Endothelial cell of umbilical vein (primary cell): Measurements from ENCODE around the gene C12orf76. TPM values are rescaled to one million over a fixed set of nuclear protein-coding genes. Genes with fewer than 3 reads are reported as not detected.
A peak's percentile ranks its signal among the peaks of the same experiment; 100 is the strongest.

Source experiments
- BruUV-seq: library from RNA; stranded (reverse); fragments of 400-500 nt; replicated peaks from 2 replicates; lab custom pipeline; 2021; lab: Mats Ljungman, UMichigan
- CTCF ChIA-PET: fragments of 300-600, 350-600 bp; sonication (Branson Sonifier 250); formaldehyde crosslinking; loops from one replicate; lab custom pipeline; 2021; ENCODE audit warnings: antibody characterized with exemption, inconsistent platforms; lab: Charles Lee
- POLR2A ChIA-PET: fragments of 300-600, 350-600 bp; sonication (Branson Sonifier 250); formaldehyde crosslinking; loops from one replicate; lab custom pipeline; 2021; ENCODE audit warnings: antibody characterized with exemption, inconsistent platforms; lab: Charles Lee
- DNase-seq: peaks from one replicate; pipeline ENCODE4 v3.0.0-alpha.2; 2011; ENCODE audit warnings: low read depth, low spot score
- FAIRE-seq: peaks from 2 replicates; lab custom pipeline; 2011; peaks lifted over from hg19 to GRCh38; lab: Jason Lieb, UNC
- H2AFZ ChIP-seq: 2 replicates; pipeline ENCODE4 v1.6.0; 2012; ENCODE audit warnings: low read depth, low read length, control low read depth, inconsistent platforms
- H3K27ac ChIP-seq: 2 replicates; pipeline ENCODE4 v1.5.1; 2011; ENCODE audit warnings: low read depth, mild to moderate bottlenecking, control low read depth, low read length, moderate library complexity; ENCODE audit not compliant: insufficient read depth
- H3K27me3 ChIP-seq, 2 experiments: 2 replicates each; pipeline versions ENCODE4 v1.6.0 to v1.6.1; 2011; ENCODE audit warnings: low read length in 2 of 2, mixed read lengths in 1 of 2; ENCODE audit not compliant: control insufficient read depth in 2 of 2, insufficient read depth in 2 of 2
- H3K36me3 ChIP-seq, 2 experiments: 2 replicates in 1 of 2; 3 replicates in 1 of 2; pipeline ENCODE4 v1.5.1; 2011; ENCODE audit warnings: low read length in 2 of 2, mild to moderate bottlenecking in 1 of 2, moderate library complexity in 1 of 2; ENCODE audit not compliant: control insufficient read depth in 2 of 2, insufficient read depth in 2 of 2; ENCODE audit errors: extremely low read depth in 1 of 2
- H3K4me1 ChIP-seq: 3 replicates; pipeline ENCODE4 v1.5.1; 2011; ENCODE audit warnings: mild to moderate bottlenecking, low read length; ENCODE audit not compliant: control insufficient read depth, insufficient read depth; ENCODE audit errors: extremely low read depth
- H3K4me2 ChIP-seq: 2 replicates; pipeline ENCODE4 v1.6.1; 2011; ENCODE audit warnings: low read length, control low read depth, mixed read lengths; ENCODE audit not compliant: insufficient read depth
- H3K4me3 ChIP-seq, 3 experiments: fragments of 200-600 bp in 1 of 3; sonication (generic), shearing (Covaris generic) in 1 of 3; replicated peaks in 1 of 3; 2 replicates each; pipeline ENCODE4 v1.5.1; 2011 to 2016; ENCODE audit warnings: control low read depth in 3 of 3, low read length in 3 of 3, mild to moderate bottlenecking in 2 of 3, inconsistent platforms in 1 of 3, low read depth in 1 of 3, moderate library complexity in 1 of 3; ENCODE audit not compliant: insufficient read depth in 1 of 3
- H3K79me2 ChIP-seq: 2 replicates; pipeline ENCODE4 v1.6.0; 2012; ENCODE audit warnings: low read length, inconsistent platforms; ENCODE audit not compliant: control insufficient read depth, insufficient read depth
- H3K9ac ChIP-seq: replicated peaks from 2 replicates; pipeline ENCODE3; 2011; ENCODE audit warnings: low read length, control low read depth; ENCODE audit not compliant: insufficient read depth; ENCODE audit errors: extremely low read depth
- H3K9me1 ChIP-seq: replicated peaks from 3 replicates; pipeline ENCODE4 v1.6.0; 2011; ENCODE audit warnings: mild to moderate bottlenecking, low read length; ENCODE audit not compliant: control insufficient read depth, insufficient read depth; ENCODE audit errors: extremely low read depth
- H3K9me3 ChIP-seq: replicated peaks from 2 replicates; pipeline ENCODE4 v1.5.1; 2012; ENCODE audit warnings: low read length, inconsistent platforms; ENCODE audit not compliant: control insufficient read depth, insufficient read depth
- H4K20me1 ChIP-seq: replicated peaks from 2 replicates; pipeline ENCODE3; 2011; ENCODE audit warnings: mild to moderate bottlenecking, low read length; ENCODE audit not compliant: control insufficient read depth, insufficient read depth; ENCODE audit errors: extremely low read depth
- CTCF ChIP-seq, 2 donors: IDR thresholded peaks; 1 replicate in 1 of 2; 2 replicates in 1 of 2; pipeline ENCODE4 v1.5.1; 2011; ENCODE audit warnings: low read length in 2 of 2, mild to moderate bottlenecking in 2 of 2, moderate library complexity in 2 of 2, control low read depth in 1 of 2, inconsistent platforms in 1 of 2, low read depth in 1 of 2; ENCODE audit not compliant: insufficient read depth in 1 of 2; ENCODE audit errors: extremely low read depth in 1 of 2
- EZH2 ChIP-seq: IDR thresholded peaks from 2 replicates; pipeline ENCODE4 v1.6.1; 2012; ENCODE audit warnings: borderline replicate concordance, low read depth, mild to moderate bottlenecking, moderate library complexity, low read length, inconsistent platforms; ENCODE audit not compliant: severe bottlenecking
- FOS ChIP-seq: IDR thresholded peaks from 2 replicates; pipeline ENCODE4 v1.6.1; 2011; ENCODE audit warnings: mild to moderate bottlenecking, low read length, moderate library complexity, borderline replicate concordance; ENCODE audit not compliant: insufficient read depth
- GATA2 ChIP-seq: IDR thresholded peaks from 2 replicates; pipeline ENCODE4 v1.7.0; 2011; ENCODE audit warnings: low read depth, mild to moderate bottlenecking, moderate library complexity, mixed read lengths, low read length; ENCODE audit not compliant: insufficient read length, insufficient read depth
- JUN ChIP-seq: IDR thresholded peaks from 2 replicates; pipeline ENCODE4 v1.6.1; 2011; ENCODE audit warnings: borderline replicate concordance, low read depth; ENCODE audit not compliant: insufficient read length, insufficient read depth
- MAX ChIP-seq: IDR thresholded peaks from 2 replicates; pipeline ENCODE4 v1.6.1; 2011; ENCODE audit not compliant: insufficient read depth, insufficient read length
- MYC ChIP-seq: IDR thresholded peaks from one replicate; pipeline ENCODE4 v1.6.1; 2011; ENCODE audit warnings: mild to moderate bottlenecking, low read depth, low read length
- POLR2A ChIP-seq: IDR thresholded peaks from 2 replicates; pipeline ENCODE4 v1.6.1; 2012; ENCODE audit warnings: low read depth, mild to moderate bottlenecking, control low read depth, low read length
- POLR2AphosphoS5 ChIP-seq: IDR thresholded peaks from 2 replicates; pipeline ENCODE4 v1.6.1; 2012; ENCODE audit warnings: low read depth, mild to moderate bottlenecking, control low read depth, low read length, moderate library complexity; ENCODE audit not compliant: insufficient read depth
- dilution Hi-C: fragments of 300-500 bp; cut with MboI; formaldehyde crosslinking; loops from one replicate; pipeline ENCODE4 v1.15.0; 2019; ENCODE audit warnings: low sequenced_read_pairs; ENCODE audit not compliant: extremely low pct_ligation_motif_present
- intact Hi-C: fragments of 100-400 bp; cut with micrococcal nuclease; formaldehyde crosslinking; loops from one replicate; pipeline ENCODE4 v1.10.0; 2022
- polyA plus RNA-seq, 4 experiments: library from polyadenylated mRNA; depleted of rRNA in 3 of 4; stranded (reverse) in 3 of 4; unstranded in 1 of 4; fragments of >200 nt; gene quantifications; 2 replicates each; pipeline versions ENCODE4 v1.2.1 to v1.2.3, GENCODE V29; 2011 to 2012; ENCODE audit warnings: missing spikeins in 1 of 4
- total RNA-seq: library from RNA; stranded (reverse); gene quantifications from 2 replicates; pipeline ENCODE4 v1.2.3, GENCODE V29; 2021

The C12orf76 gene
- total and polyA plus RNA-seq, 2 donors (not counting 3 experiments of a cell fraction or from before 2014, with no cell fraction given), result 13.4 to 17.1 TPM

- intact Hi-C loops, result loop anchor here (5.0 kb wide), 1 partner anchor 51 kb away; no protein-coding TSS in a partner anchor
- BruUV-seq, result no TSS peak
- FAIRE-seq (no peak), DNase-seq (peak; percentile 11)
- Histone ChIP-seq H3K9ac (peak overlapping the region; percentile 98), H3K79me2 (peaks cover 28% of the 10 kb centered on the region), H3K9me3 (no peaks in the 10 kb centered on the region), H3K4me2 (peak overlapping the region; percentile 89), H4K20me1 (no peaks in the 10 kb centered on the region), H3K4me3 (peak overlapping the region in 2 of 3 experiments; percentile 64 to 65), H3K4me1 (peaks cover 34% of the 10 kb centered on the region), H3K9me1 (no peaks in the 10 kb centered on the region), H3K27ac (no peak overlapping the region), H3K27me3 (no peaks in the 10 kb centered on the region), H2AFZ (peak overlapping the region; percentile 99), H3K36me3 (no peaks in the 10 kb centered on the region)
- dilution Hi-C loops, result no loop called here
- ChIA-PET POLR2A (no interaction called here), CTCF (interaction anchor here (0.5 kb wide), 1 partner anchor 20 kb away, joined by 3 read pairs; no protein-coding TSS in a partner anchor)
- no peak for TF ChIP-seq POLR2A
- TF ChIP-seq MAX, result no peak
- TF ChIP-seq EZH2, result no peak
Observed at GRCh38 chr12:109998241-109998903, 50.0 kb downstream of the C12orf76 start.

GRCh38 chr12:109997393-109997792, 50.9 kb downstream of the C12orf76 start:
- FAIRE-seq, result no peak
- Histone ChIP-seq H2AFZ (no peak overlapping the region), H3K36me3 (no peaks in the 10 kb centered on the region), H3K9me1 (no peaks in the 10 kb centered on the region), H3K4me2 (no peak overlapping the region), H3K27ac (no peak overlapping the region), H4K20me1 (no peaks in the 10 kb centered on the region), H3K4me1 (peaks cover 37% of the 10 kb centered on the region), H3K79me2 (peaks cover 37% of the 10 kb centered on the region), H3K9ac (no peak overlapping the region), H3K4me3 (no peak overlapping the region), H3K27me3 (no peaks in the 10 kb centered on the region), H3K9me3 (no peaks in the 10 kb centered on the region)
- TF ChIP-seq EZH2 (no peak), FOS (no peak), MYC (no peak), MAX (no peak), CTCF (IDR thresholded peaks at IDR 0.05; ENCODE audit: extremely low read depth in 1 of 2, insufficient read depth in 1 of 2, low read depth in 1 of 2, low read length in 2 of 2) (no peak), POLR2AphosphoS5 (no peak), POLR2A (no peak), GATA2 (no peak), JUN (no peak)
- dilution Hi-C loops, result no loop called here
- ChIA-PET POLR2A (no interaction called here), CTCF (no interaction called here)
- DNase-seq, result no peak
- intact Hi-C loops, result loop anchor here (5.0 kb wide), 1 partner anchor 50 kb away; no protein-coding TSS in a partner anchor
- no TSS peak for BruUV-seq
